Loucy (cell line): Measurements from ENCODE around the gene GRK3.

Experiments
- H2AFZ ChIP-seq: fragments of 200-600 bp; sonication (generic); 2 replicates; pipeline ENCODE4 v1.6.0; 2016; ENCODE audit warnings: antibody characterized with exemption, mild to moderate bottlenecking, low read length, moderate library complexity
- H3F3A ChIP-seq: fragments of 200-600 bp; 2 replicates; pipeline ENCODE4 v1.6.0; 2016; ENCODE audit warnings: antibody characterized with exemption, low read depth, mild to moderate bottlenecking
- H3K27me3 ChIP-seq: fragments of 200-600 bp; sonication (generic); 2 replicates; pipeline ENCODE4 v1.6.1; 2014; ENCODE audit warnings: low read length, mild to moderate bottlenecking; ENCODE audit not compliant: insufficient read depth, poor library complexity, severe bottlenecking
- H3K36me3 ChIP-seq: fragments of 200-600 bp; sonication (generic); 2 replicates; pipeline ENCODE4 v1.6.1; 2016; ENCODE audit warnings: low read length; ENCODE audit not compliant: insufficient read depth
- H3K4me1 ChIP-seq: fragments of 200-600 bp; sonication (generic); 2 replicates; pipeline ENCODE4 v1.5.1; 2014; ENCODE audit warnings: low read length, mild to moderate bottlenecking; ENCODE audit not compliant: insufficient read depth, poor library complexity, severe bottlenecking
- H3K4me2 ChIP-seq: fragments of 200-600 bp; sonication (generic); 2 replicates; pipeline ENCODE4 v1.6.0; 2014; ENCODE audit warnings: antibody characterized with exemption, low read length, low read depth, mild to moderate bottlenecking; ENCODE audit not compliant: poor library complexity, severe bottlenecking
- H3K4me3 ChIP-seq: fragments of 200-600 bp; sonication (generic); 2 replicates; pipeline ENCODE4 v1.5.1; 2014; ENCODE audit warnings: low read length, mild to moderate bottlenecking, mixed read lengths; ENCODE audit not compliant: poor library complexity, severe bottlenecking
- H3K79me2 ChIP-seq: fragments of 200-600 bp; sonication (generic); 2 replicates; pipeline ENCODE4 v1.6.1; 2014; ENCODE audit warnings: low read length; ENCODE audit not compliant: insufficient read depth
- H3K9ac ChIP-seq: fragments of 200-600 bp; sonication (generic); 2 replicates; pipeline ENCODE4 v1.6.0; 2014; ENCODE audit warnings: mild to moderate bottlenecking, low read depth, low read length, moderate library complexity; ENCODE audit not compliant: poor library complexity, severe bottlenecking
- H3K9me2 ChIP-seq: fragments of 200-600 bp; sonication (generic); replicated peaks from 2 replicates; pipeline ENCODE4 v1.6.1; 2016; ENCODE audit warnings: low read depth, low read length, mixed read lengths
- H3K9me3 ChIP-seq: fragments of 200-600 bp; sonication (generic); 2 replicates; pipeline ENCODE4 v1.6.1; 2014; ENCODE audit warnings: mild to moderate bottlenecking, antibody characterized with exemption, low read length, low read depth; ENCODE audit not compliant: insufficient read depth
- H4K20me1 ChIP-seq: fragments of 200-600 bp; sonication (generic); 2 replicates; pipeline ENCODE4 v1.6.0; 2014; ENCODE audit warnings: antibody characterized with exemption, low read length, mild to moderate bottlenecking; ENCODE audit not compliant: insufficient read depth, poor library complexity, severe bottlenecking
- EZH2phosphoT487 ChIP-seq: fragments of 200-600 bp; IDR thresholded peaks from 2 replicates; pipeline ENCODE4 v1.6.1; 2018; ENCODE audit warnings: antibody characterized with exemption, mild to moderate bottlenecking, moderate library complexity, borderline replicate concordance
- TF ChIP-seq, protein P1 (sequence below): fragments of 200-600 bp; sonication (generic); conservative IDR thresholded peaks from 2 replicates; pipeline ENCODE4 v1.5.1; 2014; ENCODE audit warnings: mild to moderate bottlenecking, antibody characterized with exemption, low read length

Gene GRK3

GRCh38 chr22:25714070-25714469 is 149.6 kb downstream of the GRK3 start:
- H3K79me2 ChIP-seq, result no peaks in the 10 kb centered on the region
- no peaks in the 10 kb centered on the region for H3K9me2 ChIP-seq
- H3K9me3 ChIP-seq, result no peaks in the 10 kb centered on the region
- TF ChIP-seq, protein P1, sequence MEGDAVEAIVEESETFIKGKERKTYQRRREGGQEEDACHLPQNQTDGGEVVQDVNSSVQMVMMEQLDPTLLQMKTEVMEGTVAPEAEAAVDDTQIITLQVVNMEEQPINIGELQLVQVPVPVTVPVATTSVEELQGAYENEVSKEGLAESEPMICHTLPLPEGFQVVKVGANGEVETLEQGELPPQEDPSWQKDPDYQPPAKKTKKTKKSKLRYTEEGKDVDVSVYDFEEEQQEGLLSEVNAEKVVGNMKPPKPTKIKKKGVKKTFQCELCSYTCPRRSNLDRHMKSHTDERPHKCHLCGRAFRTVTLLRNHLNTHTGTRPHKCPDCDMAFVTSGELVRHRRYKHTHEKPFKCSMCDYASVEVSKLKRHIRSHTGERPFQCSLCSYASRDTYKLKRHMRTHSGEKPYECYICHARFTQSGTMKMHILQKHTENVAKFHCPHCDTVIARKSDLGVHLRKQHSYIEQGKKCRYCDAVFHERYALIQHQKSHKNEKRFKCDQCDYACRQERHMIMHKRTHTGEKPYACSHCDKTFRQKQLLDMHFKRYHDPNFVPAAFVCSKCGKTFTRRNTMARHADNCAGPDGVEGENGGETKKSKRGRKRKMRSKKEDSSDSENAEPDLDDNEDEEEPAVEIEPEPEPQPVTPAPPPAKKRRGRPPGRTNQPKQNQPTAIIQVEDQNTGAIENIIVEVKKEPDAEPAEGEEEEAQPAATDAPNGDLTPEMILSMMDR, result no peak
- no peak for TF ChIP-seq EZH2phosphoT487
- H3F3A ChIP-seq, result no peaks in the 10 kb centered on the region; the same call in 1 of the 2 replicates
- no peak overlapping the region for H2AFZ ChIP-seq
- H3K36me3 ChIP-seq, result peaks cover 97% of the 10 kb centered on the region
- no peaks in the 10 kb centered on the region for H4K20me1 ChIP-seq
- peak overlapping the region; percentile 13 for H3K4me2 ChIP-seq
- H3K4me3 ChIP-seq, result no peak overlapping the region
- peak overlapping the region; percentile 23 for H3K9ac ChIP-seq
- no peaks in the 10 kb centered on the region for H3K27me3 ChIP-seq
- peaks cover 41% of the 10 kb centered on the region for H3K4me1 ChIP-seq

DNA sequence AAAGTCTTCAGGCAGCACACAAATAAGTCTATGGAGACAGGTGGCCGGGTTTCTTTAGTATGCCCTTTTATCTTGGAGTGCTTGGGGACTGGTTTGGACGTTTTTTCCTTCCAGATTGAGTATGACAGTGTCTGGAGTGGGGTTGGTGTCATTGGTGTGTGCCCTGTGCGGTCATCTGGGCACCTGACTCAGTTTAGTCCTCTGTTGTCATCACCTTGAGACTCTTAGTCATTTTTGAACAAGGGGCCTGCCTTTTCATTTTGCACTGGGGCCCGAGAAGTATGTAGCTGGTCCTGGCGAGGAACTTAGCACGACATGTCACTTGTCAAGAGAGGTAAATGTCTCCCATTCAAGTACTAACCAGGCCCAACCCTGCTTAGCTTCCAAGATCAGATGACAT is 150.3 kb downstream of the GRK3 start:
- peak overlapping the region; percentile 33 for H3K9ac ChIP-seq
- no peaks in the 10 kb centered on the region for H4K20me1 ChIP-seq

GRCh38 chr22:25716637-25717036 is 152.2 kb downstream of the GRK3 start:
- no peaks in the 10 kb centered on the region for H3K9me3 ChIP-seq
- H3K4me1 ChIP-seq, result peaks cover 27% of the 10 kb centered on the region
- no peak overlapping the region for H3K4me3 ChIP-seq
- no peaks in the 10 kb centered on the region for H3K79me2 ChIP-seq
- TF ChIP-seq EZH2phosphoT487, result no peak
- TF ChIP-seq, protein P1, result no peak
- H3K4me2 ChIP-seq, result no peak overlapping the region
- H3K36me3 ChIP-seq, result peaks cover 88% of the 10 kb centered on the region
- H4K20me1 ChIP-seq, result no peaks in the 10 kb centered on the region
- H2AFZ ChIP-seq, result no peak overlapping the region
- H3K9ac ChIP-seq, result no peak overlapping the region
- H3F3A ChIP-seq, result no peaks in the 10 kb centered on the region; the same call in 1 of the 2 replicates
- no peaks in the 10 kb centered on the region for H3K27me3 ChIP-seq
- H3K9me2 ChIP-seq, result no peaks in the 10 kb centered on the region

More for the DNA sequence above, 150.3 kb downstream of the GRK3 start:
- Histone ChIP-seq H3K79me2 (no peaks in the 10 kb centered on the region), H3K9me2 (no peaks in the 10 kb centered on the region), H3K36me3 (peaks cover 96% of the 10 kb centered on the region), H3F3A (no peaks in the 10 kb centered on the region; the same call in 1 of the 2 replicates), H3K9me3 (no peaks in the 10 kb centered on the region), H3K4me2 (peak overlapping the region; percentile 13), H3K4me3 (no peak overlapping the region), H2AFZ (no peak overlapping the region), H3K4me1 (peaks cover 35% of the 10 kb centered on the region), H3K27me3 (no peaks in the 10 kb centered on the region)
- TF ChIP-seq, protein P1, result no peak
- TF ChIP-seq EZH2phosphoT487, result no peak
